ENCODE data around the gene CARF.
"Not testable (repeated sequence)": the region's sequence is repeated elsewhere in the genome, so short reads cannot be mapped to it uniquely, and the experiment has no call there.

The CARF gene

DNA sequence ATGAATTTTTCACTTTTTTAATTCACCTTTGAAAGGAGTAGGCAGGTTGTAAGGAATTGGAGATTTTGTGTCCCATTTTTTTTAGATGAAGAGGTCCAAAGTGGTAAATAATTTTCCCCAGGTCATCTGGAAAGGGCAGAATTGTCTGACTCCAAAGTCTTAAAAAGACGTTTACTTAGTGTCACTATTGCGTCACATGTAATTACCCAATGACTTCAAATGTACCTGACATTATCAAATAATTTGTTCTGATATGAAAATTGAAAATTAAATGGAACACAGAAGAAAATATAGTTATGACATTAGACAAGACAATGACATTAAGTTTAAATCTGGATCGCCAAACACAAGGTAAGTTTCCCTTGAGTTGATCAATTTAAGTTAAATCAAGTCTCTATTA is 78.4 kb downstream of the CARF start:
- H3K27me3 ChIP-seq (ENCODE audit: control insufficient read depth in 1 of 2, insufficient read depth in 2 of 2, low read length in 2 of 2), result no peaks in the 10 kb centered on the region
- H3K9ac ChIP-seq (ENCODE audit: low read length), result no peak overlapping the region
- H3K36me3 ChIP-seq (ENCODE audit: insufficient read depth, low read length), result no peaks in the 10 kb centered on the region
- H3K4me3 ChIP-seq (ENCODE audit: low read depth in 1 of 2, low read length in 2 of 2), result no peak overlapping the region
- no peak overlapping the region for H3K27ac ChIP-seq (ENCODE audit: low read depth, low read length)
- no peaks in the 10 kb centered on the region for H3K9me3 ChIP-seq (ENCODE audit: low read length)
- no peaks in the 10 kb centered on the region for H3K4me1 ChIP-seq (ENCODE audit: insufficient read depth, low read length)

DNA sequence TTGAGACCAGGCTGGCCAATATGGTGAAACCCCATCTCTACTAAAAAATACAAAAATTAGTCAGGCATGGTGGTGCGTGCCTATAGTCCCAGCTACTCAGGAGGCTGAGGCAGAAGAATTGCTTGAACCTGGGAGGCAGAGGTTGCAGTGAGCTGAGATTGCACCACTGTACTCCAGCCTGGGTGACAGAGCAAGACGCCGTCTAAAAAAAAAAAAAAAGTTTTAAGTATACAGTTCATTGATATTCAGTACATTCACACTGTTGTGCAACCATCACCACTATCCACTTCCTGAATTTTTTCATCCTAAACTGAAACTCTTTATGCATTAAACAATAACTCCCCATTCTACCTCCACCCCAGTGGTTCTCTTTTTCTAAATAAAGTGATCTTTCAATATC is 85.0 kb downstream of the CARF start:
- H3K27ac ChIP-seq (ENCODE audit: low read depth, low read length); H3K9me3 ChIP-seq (ENCODE audit: low read length); H3K36me3 ChIP-seq (ENCODE audit: insufficient read depth, low read length); H3K27me3 ChIP-seq (ENCODE audit: control insufficient read depth in 1 of 2, insufficient read depth in 2 of 2, low read length in 2 of 2); H3K4me3 ChIP-seq (ENCODE audit: low read depth in 1 of 2, low read length in 2 of 2); H3K9ac ChIP-seq (ENCODE audit: low read length); H3K4me1 ChIP-seq (ENCODE audit: insufficient read depth, low read length): not testable (repeated sequence)

DNA sequence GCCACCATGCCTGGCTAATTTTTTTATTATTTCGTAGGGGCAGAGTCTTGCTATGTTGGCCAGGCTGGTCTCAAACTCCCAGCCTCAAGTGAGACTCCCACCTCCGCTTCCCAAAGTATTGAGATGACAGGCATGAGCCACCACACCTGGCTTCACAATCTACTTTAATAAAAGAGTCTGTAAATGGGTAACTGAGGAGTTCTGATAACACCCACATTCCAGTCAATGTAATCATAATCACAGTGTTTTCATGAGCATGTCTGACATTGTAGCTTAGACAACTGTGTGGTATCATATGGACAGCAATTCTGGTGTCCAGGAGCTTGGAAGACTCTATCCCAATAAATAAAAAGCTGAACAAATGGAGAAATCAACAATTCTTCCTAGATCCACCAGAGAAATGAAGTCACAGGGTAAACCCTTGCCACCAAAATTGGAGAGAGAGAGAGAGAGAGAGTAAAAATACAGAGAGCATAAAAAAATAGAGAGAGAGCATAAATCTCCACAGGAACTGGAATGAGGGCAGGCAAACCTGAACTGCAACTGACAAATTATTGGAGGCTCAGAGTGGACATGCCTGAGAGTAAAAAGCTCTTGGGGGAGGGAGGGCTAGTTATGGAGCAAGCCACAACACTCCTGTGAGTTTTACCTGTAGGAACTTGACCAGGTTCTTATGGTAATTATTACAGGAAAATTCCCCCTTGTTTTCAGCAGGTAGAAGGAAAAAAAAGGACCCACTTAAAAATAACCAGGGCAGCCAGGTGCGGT is 90.2 kb downstream of the CARF start:
- no peak overlapping the region for H3K27ac ChIP-seq (ENCODE audit: low read depth, low read length)
- H3K27me3 ChIP-seq (ENCODE audit: control insufficient read depth in 1 of 2, insufficient read depth in 2 of 2, low read length in 2 of 2), result no peaks in the 10 kb centered on the region
- H3K4me1 ChIP-seq (ENCODE audit: insufficient read depth, low read length), result no peaks in the 10 kb centered on the region
- no peaks in the 10 kb centered on the region for H3K36me3 ChIP-seq (ENCODE audit: insufficient read depth, low read length)
- no peak overlapping the region for H3K4me3 ChIP-seq (ENCODE audit: low read depth in 1 of 2, low read length in 2 of 2)
- H3K9ac ChIP-seq (ENCODE audit: low read length), result no peak overlapping the region
- H3K9me3 ChIP-seq (ENCODE audit: low read length), result no peaks in the 10 kb centered on the region

DNA sequence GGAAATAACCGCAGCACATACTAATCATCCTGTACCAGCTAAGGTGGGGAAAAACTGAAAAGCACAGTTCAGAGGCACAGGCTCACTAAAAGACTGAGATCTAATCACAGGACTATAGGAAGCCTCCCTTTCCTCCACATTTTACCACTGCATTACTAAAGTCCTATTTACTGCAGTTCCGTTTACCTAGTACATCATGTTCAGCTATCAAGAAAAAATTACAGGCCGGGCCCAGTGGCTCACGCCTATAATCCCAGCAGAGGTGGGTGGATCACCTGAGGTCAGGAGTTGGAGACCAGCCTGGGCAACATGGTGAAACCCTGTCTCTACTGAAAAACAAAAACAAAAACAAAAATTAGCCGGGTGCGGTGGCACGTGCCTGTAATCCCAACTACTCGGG is 91.6 kb downstream of the CARF start:
- H3K4me3 ChIP-seq (ENCODE audit: low read depth in 1 of 2, low read length in 2 of 2), result no peak overlapping the region
- H3K4me1 ChIP-seq (ENCODE audit: insufficient read depth, low read length), result no peaks in the 10 kb centered on the region
- no peak overlapping the region for H3K9ac ChIP-seq (ENCODE audit: low read length)
- no peak overlapping the region for H3K27ac ChIP-seq (ENCODE audit: low read depth, low read length)
- H3K9me3 ChIP-seq (ENCODE audit: low read length), result no peaks in the 10 kb centered on the region
- H3K36me3 ChIP-seq (ENCODE audit: insufficient read depth, low read length), result no peaks in the 10 kb centered on the region
- no peaks in the 10 kb centered on the region for H3K27me3 ChIP-seq (ENCODE audit: control insufficient read depth in 1 of 2, insufficient read depth in 2 of 2, low read length in 2 of 2)

DNA sequence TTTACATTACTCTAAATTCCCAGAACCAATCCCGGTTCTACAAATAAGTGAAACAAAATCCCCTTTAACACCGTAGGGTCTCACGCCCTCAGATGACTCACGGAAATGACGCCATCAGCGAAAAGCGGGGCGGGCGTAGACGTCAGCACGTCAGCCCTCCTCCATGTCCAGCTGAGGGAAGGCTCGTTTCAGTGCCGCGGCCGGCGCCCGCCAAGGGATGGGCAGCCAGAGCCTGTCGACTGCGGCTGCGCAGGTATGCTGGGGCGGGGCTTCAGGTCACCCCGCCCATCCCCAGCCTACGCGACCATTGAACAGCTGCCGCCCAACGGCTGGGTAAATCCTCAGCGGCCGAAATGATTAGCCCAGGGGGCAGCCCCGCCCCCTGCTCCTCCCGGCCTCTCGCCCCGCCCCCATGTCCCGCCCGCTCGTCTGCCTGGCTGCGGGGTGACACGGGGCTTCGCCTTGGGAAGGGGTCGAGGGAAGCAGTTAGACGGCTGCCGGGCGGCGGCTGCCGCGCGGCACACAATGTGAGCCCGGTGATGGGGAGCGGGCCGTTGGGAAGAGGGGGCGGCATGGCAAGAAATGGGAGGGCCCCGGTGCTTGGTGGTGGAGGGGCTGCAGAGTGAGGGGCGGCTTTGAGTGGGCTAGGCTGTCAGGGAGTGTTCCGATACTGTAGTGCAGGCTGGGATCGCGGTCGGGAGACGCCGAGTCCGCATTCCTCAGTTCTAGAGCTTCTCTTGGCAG is 102.6 kb downstream of the CARF start, which contains the start of gene NBEAL1:
Gene NBEAL1, plus strand, starts transcription at position 420 of the 744 bp plus-strand sequence. CDS start 1,510 bp downstream, outside the sequence.
- peak within 1 kb of the TSS; percentile 89 to 94 for H3K4me3 ChIP-seq (ENCODE audit: low read depth in 1 of 2, low read length in 2 of 2)
- peak within 1 kb of the TSS; percentile 99 for H3K27ac ChIP-seq (ENCODE audit: low read depth, low read length)
- peak within 1 kb of the TSS; percentile 91 for H3K9ac ChIP-seq (ENCODE audit: low read length)
- no peaks in the 10 kb centered on the region for H3K36me3 ChIP-seq (ENCODE audit: insufficient read depth, low read length)
- no peaks in the 10 kb centered on the region for H3K9me3 ChIP-seq (ENCODE audit: low read length)
- H3K4me1 ChIP-seq (ENCODE audit: insufficient read depth, low read length), result peaks cover 22% of the 10 kb centered on the region
- no peaks in the 10 kb centered on the region for H3K27me3 ChIP-seq (ENCODE audit: control insufficient read depth in 1 of 2, insufficient read depth in 2 of 2, low read length in 2 of 2)

DNA sequence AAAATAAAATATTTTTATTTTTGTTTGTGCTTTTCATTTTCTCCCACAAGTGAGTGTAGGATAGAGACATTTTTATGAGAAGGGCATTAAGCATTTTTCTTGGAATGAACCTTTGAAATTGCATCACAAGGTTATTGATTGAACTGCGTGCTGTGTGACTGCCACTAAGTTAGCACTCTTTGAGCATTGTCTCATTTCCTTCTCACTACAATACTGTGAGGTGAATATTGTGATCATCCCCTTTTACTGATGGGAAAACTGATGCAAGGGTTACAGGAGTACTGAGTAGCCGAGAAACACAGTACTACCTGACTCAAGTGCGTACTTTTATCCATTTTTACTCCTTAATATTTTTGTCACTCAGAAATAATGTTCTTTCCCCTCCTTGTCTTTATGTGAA is 104.6 kb downstream of the CARF start:
- Histone ChIP-seq H3K27me3 (ENCODE audit: control insufficient read depth in 1 of 2, insufficient read depth in 2 of 2, low read length in 2 of 2) (no peaks in the 10 kb centered on the region), H3K27ac (ENCODE audit: low read depth, low read length) (no peak overlapping the region), H3K9ac (ENCODE audit: low read length) (peak overlapping the region; percentile 2), H3K36me3 (ENCODE audit: insufficient read depth, low read length) (no peaks in the 10 kb centered on the region), H3K4me3 (ENCODE audit: low read depth in 1 of 2, low read length in 2 of 2) (peak overlapping the region in 1 of 2 donors; percentile 41), H3K9me3 (ENCODE audit: low read length) (no peaks in the 10 kb centered on the region), H3K4me1 (ENCODE audit: insufficient read depth, low read length) (peaks cover 26% of the 10 kb centered on the region)

DNA sequence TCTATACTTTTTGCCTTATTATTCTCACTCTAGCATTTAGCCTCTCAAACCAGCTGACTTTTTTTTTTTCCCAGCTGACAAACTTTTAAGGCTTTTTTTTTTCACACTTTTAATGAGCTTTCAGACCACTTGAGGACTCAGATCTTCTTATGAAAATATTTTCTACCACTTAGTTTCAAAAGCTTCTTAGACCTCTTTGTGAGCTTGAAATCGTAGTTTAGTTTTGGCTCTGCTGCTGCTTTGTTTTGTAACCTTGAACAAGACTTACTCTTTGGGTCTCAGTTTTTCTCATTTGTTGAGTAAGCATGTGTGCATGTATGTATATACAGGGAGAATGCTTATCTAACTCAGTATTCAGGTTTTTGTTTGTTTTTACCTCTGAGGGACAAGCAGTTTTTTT is 106.1 kb downstream of the CARF start:
- H3K27ac ChIP-seq (ENCODE audit: low read depth, low read length), result no peak overlapping the region
- H3K4me1 ChIP-seq (ENCODE audit: insufficient read depth, low read length), result peaks cover 26% of the 10 kb centered on the region
- H3K27me3 ChIP-seq (ENCODE audit: control insufficient read depth in 1 of 2, insufficient read depth in 2 of 2, low read length in 2 of 2), result no peaks in the 10 kb centered on the region
- no peak overlapping the region for H3K9ac ChIP-seq (ENCODE audit: low read length)
- peak overlapping the region in 1 of 2 donors; percentile 51 for H3K4me3 ChIP-seq (ENCODE audit: low read depth in 1 of 2, low read length in 2 of 2)
- H3K36me3 ChIP-seq (ENCODE audit: insufficient read depth, low read length), result no peaks in the 10 kb centered on the region
- H3K9me3 ChIP-seq (ENCODE audit: low read length), result no peaks in the 10 kb centered on the region

DNA sequence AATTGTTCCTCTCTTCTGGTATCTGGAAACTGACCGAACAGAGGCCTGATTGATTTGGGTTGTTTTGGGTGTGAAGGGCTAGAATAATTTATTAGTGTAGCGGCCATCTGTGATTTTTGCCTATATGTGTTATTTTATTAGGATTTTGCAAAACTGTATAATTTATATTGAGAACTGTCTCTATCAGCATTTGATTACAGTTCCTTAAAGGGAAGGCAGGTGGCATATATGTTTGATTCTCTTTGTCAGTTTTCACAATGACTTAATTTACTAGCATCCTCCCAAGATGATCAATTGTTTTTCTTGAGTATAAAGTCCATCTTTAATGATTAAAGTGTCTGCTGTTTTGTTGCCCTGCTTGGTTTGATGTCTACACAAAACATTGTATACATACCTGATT is 107.1 kb downstream of the CARF start:
- H3K4me3 ChIP-seq (ENCODE audit: low read depth in 1 of 2, low read length in 2 of 2), result peak overlapping the region in 1 of 2 donors; percentile 51
- no peaks in the 10 kb centered on the region for H3K27me3 ChIP-seq (ENCODE audit: control insufficient read depth in 1 of 2, insufficient read depth in 2 of 2, low read length in 2 of 2)
- H3K4me1 ChIP-seq (ENCODE audit: insufficient read depth, low read length), result peaks cover 26% of the 10 kb centered on the region
- no peaks in the 10 kb centered on the region for H3K36me3 ChIP-seq (ENCODE audit: insufficient read depth, low read length)
- H3K9ac ChIP-seq (ENCODE audit: low read length), result no peak overlapping the region
- H3K9me3 ChIP-seq (ENCODE audit: low read length), result no peaks in the 10 kb centered on the region
- H3K27ac ChIP-seq (ENCODE audit: low read depth, low read length), result no peak overlapping the region

DNA sequence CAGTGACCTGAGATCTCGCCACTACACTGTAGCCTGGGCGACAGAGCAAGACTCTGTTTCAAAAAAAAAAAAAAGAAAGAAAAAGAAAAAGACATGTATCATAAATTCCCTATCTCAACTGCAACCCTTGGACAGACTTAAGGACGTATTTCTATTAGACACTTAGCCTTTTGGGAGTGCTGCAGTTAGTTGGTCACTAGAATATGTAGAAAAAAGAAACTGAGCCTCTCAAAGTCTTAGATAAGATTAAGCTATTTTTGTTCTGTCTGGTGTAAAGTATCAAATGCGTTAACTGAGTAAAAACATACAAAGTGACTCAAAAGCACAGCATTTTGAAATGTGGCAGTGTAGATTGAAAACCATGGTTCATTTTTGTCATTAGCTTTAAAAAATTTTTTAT is 109.9 kb downstream of the CARF start:
- no peak overlapping the region for H3K27ac ChIP-seq (ENCODE audit: low read depth, low read length)

DNA sequence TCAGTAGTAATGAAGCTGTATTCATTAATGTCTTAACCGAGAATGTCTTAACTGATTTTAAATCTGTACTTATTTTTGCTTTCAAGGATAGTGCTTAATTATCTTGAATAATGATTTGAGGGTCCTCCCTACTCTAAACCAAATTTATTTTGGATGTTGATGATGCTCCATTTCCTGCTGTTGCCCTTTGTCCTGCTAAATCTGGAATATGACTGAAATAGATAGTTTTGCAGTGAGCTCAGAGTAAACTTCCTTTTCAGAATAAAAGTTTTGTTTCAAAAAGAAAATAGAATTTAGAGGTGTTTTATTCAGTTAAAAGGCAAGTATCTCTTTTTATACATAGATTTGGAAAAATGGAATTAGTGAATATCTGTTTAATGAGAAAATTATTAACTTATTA is 110.7 kb downstream of the CARF start:
- Histone ChIP-seq H3K36me3 (ENCODE audit: insufficient read depth, low read length) (no peaks in the 10 kb centered on the region), H3K4me1 (ENCODE audit: insufficient read depth, low read length) (peaks cover 17% of the 10 kb centered on the region), H3K27me3 (ENCODE audit: control insufficient read depth in 1 of 2, insufficient read depth in 2 of 2, low read length in 2 of 2) (no peaks in the 10 kb centered on the region), H3K9ac (ENCODE audit: low read length) (no peak overlapping the region), H3K4me3 (ENCODE audit: low read depth in 1 of 2, low read length in 2 of 2) (no peak overlapping the region), H3K9me3 (ENCODE audit: low read length) (no peaks in the 10 kb centered on the region), H3K27ac (ENCODE audit: low read depth, low read length) (no peak overlapping the region)

More for the DNA sequence above, 109.9 kb downstream of the CARF start:
- Histone ChIP-seq H3K4me1 (ENCODE audit: insufficient read depth, low read length) (peaks cover 20% of the 10 kb centered on the region), H3K9ac (ENCODE audit: low read length) (no peak overlapping the region), H3K36me3 (ENCODE audit: insufficient read depth, low read length) (no peaks in the 10 kb centered on the region), H3K9me3 (ENCODE audit: low read length) (no peaks in the 10 kb centered on the region), H3K4me3 (ENCODE audit: low read depth in 1 of 2, low read length in 2 of 2) (no peak overlapping the region), H3K27me3 (ENCODE audit: control insufficient read depth in 1 of 2, insufficient read depth in 2 of 2, low read length in 2 of 2) (no peaks in the 10 kb centered on the region)

DNA sequence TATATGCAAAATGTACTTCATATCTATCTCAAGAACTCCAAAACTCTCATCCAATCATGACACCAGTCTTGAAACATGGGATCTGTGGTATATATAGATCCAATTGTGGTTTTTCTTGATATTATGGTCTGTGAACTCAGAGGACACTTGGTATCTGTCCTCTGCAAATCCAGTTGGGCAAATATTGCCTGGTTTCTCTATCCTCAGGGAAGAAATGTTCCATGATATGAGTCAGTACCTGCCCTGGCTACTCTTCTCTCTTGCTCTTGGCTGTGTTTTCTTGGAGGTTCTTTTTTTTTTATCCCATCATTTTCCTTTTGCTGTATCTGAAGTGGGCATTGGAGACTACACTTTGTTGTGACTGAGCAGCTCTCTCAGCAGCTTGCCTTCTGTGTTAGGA is 113.5 kb downstream of the CARF start:
- H3K36me3 ChIP-seq (ENCODE audit: insufficient read depth, low read length), result no peaks in the 10 kb centered on the region
- H3K4me3 ChIP-seq (ENCODE audit: low read depth in 1 of 2, low read length in 2 of 2), result no peak overlapping the region
- H3K27ac ChIP-seq (ENCODE audit: low read depth, low read length), result no peak overlapping the region
- H3K4me1 ChIP-seq (ENCODE audit: insufficient read depth, low read length), result no peaks in the 10 kb centered on the region
- H3K9me3 ChIP-seq (ENCODE audit: low read length), result no peaks in the 10 kb centered on the region
- no peak overlapping the region for H3K9ac ChIP-seq (ENCODE audit: low read length)
- no peaks in the 10 kb centered on the region for H3K27me3 ChIP-seq (ENCODE audit: control insufficient read depth in 1 of 2, insufficient read depth in 2 of 2, low read length in 2 of 2)

Measured in muscle layer of colon (tissue), 2 donors.